ENCODE measurements around the gene KRT38. TPM values are rescaled to one million over a fixed set of nuclear protein-coding genes. Genes with fewer than 3 reads are reported as not detected.
"Not testable (repeated sequence)": the region's sequence is repeated elsewhere in the genome, so short reads cannot be mapped to it uniquely, and the experiment has no call there.

KRT38 gene
- total RNA-seq, 1 donor from 2014 or later = not detected

DNA sequence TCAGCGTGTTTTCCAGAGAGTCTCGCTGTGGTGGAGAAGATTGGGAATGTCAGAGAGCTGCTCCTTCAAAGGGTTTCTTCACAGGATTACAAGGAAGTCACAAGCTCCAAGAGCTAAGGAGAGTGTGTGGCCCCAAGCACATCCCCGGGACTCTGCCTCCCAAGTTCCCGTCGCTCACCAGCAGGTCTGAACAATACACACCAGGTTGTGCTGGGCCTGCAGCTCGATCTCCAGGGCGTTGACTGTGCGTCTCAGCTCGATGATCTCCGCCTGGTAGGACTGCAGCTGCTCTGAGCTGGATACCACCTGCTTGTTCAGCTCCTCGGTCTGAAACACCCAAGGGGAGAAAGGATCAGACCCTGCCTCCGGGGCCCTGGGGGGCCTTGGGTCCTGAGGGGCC lies 45.7 kb downstream of the KRT38 start:
- DNase-seq (ENCODE audit: low spot score) = not testable (repeated sequence)

DNA sequence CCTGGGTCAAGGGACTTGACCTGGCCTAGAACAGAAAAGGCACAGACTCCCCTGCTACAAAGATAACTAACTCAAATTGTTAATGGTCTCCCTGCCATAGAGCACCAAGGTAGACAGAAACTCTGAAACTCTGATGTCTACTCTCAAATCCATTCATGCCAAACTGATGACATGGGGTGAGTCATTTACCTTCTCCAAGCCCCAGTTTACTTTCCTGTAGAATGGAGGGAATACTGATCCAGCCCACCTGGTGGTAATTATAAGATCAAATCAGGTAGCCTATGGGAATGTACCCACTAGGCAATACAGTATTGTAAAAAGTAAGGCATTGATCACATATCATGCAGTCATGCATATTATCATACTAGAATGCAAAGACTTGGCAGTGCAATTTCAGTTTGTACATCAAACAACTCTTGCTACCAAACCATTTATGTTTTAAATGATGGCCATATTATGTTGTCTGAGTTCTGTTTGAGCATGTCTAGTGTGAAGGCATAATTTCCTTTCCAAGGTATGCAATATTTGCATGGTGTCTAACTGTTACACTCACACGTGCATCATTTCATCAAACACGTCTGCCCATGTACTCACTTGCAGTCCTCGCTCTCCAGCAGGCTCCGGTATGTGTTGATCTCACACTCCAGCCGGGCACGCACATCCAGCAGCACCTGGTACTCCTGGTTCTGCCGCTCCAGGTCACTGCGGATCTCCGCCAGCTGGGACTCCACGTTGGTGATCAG lies 46.4 kb downstream of the KRT38 start:
- no peak for DNase-seq (ENCODE audit: low spot score)

DNA sequence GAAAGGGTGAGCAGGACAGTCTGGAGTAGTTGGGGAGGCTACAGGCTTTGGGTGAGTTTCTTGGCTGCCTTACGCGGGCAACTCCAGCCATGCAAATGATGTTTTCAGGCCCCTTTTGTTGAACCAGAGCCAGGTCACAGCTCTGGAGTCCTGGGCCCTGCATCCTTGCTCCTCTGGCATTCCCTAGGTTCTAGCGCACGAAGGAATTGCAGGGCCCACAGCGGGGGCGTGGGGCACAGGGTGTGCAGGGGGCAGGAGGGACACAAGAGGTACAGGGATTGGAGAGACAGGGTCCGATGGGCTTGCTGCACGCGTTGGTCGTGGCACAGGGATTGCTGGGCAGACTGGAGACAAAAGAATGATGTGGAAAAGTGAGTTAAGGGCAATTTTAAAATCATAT lies 47.0 kb downstream of the KRT38 start:
- DNase-seq (ENCODE audit: low spot score) = no peak

DNA sequence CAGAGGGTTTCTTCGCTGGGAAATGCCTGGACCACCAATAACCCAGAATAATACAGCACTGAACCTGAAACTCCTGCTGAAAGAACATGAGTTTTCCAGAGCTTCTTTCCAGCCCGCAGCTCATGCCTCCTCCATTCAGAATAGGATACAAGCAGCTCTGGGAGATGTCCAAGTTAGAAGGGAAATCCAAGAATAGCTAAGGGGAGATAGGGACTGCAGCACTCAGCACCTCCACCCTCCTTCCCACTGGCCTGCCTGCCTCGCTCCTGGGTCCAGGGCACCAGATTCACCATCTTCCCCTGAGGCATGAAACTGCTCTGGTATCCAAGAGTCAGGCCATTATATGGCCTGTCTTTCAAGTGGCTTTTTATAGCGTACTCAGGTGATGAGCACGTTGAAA lies 47.5 kb downstream of the KRT38 start:
- DNase-seq (ENCODE audit: low spot score) = no peak

DNA sequence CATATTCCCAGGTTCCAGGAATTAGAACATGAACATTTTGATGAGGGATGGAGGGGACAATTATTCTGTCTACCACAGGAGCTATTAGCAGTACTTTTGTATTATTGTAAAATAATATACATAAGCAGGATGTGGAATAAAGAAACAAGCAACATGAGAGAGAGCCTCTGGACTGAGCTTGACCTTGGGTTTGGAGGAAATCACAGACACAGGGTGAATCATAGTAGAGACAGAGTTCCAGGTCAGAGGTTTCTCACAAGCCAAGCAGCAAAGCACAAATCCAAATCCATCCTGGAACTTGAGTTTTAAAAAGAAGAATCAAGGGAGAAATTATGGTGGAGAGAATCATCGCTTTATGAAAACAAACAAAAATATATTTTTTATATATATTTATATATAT lies 48.5 kb downstream of the KRT38 start:
- DNase-seq (ENCODE audit: low spot score) = no peak

DNA sequence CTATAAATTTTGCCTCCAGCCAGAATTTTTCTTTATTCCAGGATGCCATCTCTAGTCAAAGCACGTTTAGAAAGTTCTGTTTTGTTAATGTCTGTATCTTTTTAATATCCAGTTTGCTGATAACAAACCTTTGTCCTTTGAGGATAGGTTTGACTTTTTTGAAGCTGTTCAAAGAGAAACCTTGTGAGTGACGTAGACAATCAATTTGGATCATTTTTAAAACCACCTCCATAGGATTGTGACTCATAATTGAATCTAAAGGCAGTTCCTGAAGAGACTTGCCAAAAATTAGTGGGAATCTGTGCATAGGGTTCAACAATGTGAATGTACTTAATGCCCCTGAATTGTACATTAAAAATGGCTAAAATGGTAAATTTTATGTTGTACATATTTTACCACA lies 49.2 kb downstream of the KRT38 start:
- DNase-seq (ENCODE audit: low spot score) = no peak

DNA sequence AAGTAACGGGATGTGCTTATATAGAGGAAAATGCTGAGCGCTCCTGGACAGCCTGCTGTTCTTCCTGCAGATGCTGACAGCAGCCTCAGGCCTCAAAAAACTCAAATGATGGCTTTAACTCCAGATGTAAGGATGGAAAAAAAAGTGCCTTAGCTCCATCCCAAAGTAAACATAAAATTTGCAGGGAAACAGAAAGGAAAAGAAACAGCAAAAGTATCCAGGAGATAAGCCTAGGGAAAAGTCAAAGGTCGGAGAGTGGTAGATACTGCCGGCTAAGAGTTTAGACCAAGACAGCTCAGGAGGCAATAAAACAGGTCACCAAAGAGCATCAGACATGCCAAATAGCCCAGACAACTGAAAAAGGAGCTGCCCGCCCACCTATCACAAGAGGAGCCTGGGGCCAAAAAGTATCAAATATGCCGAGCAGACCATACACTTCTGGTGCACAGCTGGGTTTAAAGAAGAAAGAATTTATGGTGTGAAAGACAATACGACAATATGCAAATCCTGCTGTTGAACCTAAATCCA lies 50.3 kb downstream of the KRT38 start:
- no peak for DNase-seq (ENCODE audit: low spot score)

DNA sequence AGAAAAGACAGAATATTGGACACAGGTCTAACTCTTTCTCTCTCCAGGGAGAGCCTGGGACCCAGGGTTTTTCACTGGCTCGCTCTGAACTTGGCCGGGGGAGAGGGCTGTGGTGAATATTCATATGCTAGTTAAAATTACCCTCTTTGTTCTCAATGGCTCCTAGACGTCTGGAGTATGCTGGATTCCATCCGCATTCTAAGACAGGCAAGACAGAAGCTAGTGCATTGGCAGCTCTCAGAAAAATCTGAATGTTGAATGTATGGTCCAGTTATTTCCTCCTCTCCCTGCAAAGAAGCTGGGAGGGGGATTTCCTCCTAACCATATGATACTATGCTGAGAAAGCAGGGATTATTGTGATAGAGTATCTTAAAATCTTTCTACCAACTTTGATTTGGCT lies 53.1 kb downstream of the KRT38 start:
- DNase-seq (ENCODE audit: low spot score) = no peak

DNA sequence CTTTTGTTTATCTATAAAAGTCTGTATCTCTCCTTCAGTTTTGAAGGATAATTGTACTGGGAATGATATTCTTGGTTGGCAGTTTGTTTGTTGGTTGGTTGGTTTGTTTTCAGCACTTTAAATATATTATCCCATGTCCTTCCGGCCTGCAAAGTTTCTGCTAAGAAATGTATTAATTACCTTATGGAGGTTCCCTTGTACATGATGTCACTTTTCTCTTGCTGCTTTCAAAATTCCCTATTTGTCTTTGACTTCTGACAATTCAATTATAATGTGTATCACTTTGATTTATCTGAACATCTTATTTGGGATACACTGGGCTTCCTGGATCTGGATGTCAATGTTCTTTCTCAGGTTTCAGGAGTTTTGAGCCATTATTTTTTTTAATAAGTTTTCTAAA lies 54.6 kb downstream of the KRT38 start:
- no peak for DNase-seq (ENCODE audit: low spot score)

Other genes with a start within 250 kb of the KRT38 start
- gene KRTAP9-2, start 214.3 kb downstream of the KRT38 start, total RNA-seq = not detected
- not detected for gene KRTAP9-3, start 208.5 kb downstream of the KRT38 start, total RNA-seq
- gene KRTAP9-8, start 203.0 kb downstream of the KRT38 start, total RNA-seq = not detected
- not detected for gene KRTAP9-4, start 191.3 kb downstream of the KRT38 start, total RNA-seq
- not detected for gene KRTAP9-9, start 185.6 kb downstream of the KRT38 start, total RNA-seq
- gene KRTAP9-6, start 175.6 kb downstream of the KRT38 start, total RNA-seq = not detected
- gene KRTAP9-7, start 165.3 kb downstream of the KRT38 start, total RNA-seq = not detected
- not detected for gene KRTAP29-1, start 138.1 kb downstream of the KRT38 start, total RNA-seq
- not detected for gene KRTAP16-1, start 131.7 kb downstream of the KRT38 start, total RNA-seq
- not detected for gene KRTAP17-1, start 125.3 kb downstream of the KRT38 start, total RNA-seq
- gene KRT33A, start 90.2 kb downstream of the KRT38 start, total RNA-seq = not detected
- gene KRT33B, start 71.2 kb downstream of the KRT38 start, total RNA-seq = not detected
- not detected for gene KRT34, start 58.7 kb downstream of the KRT38 start, total RNA-seq
- not detected for gene KRT31, start 43.4 kb downstream of the KRT38 start, total RNA-seq
- gene KRT37, start 16.4 kb downstream of the KRT38 start, total RNA-seq = not detected
- gene KRT32, start 26.4 kb upstream of the KRT38 start, total RNA-seq = not detected
- gene KRT35, start 40.2 kb upstream of the KRT38 start, total RNA-seq = not detected
- gene KRT36, start 48.9 kb upstream of the KRT38 start, total RNA-seq = not detected
- 0.40 TPM for gene KRT13, start 64.6 kb upstream of the KRT38 start, total RNA-seq
- 5.6 TPM for gene KRT15, start 77.9 kb upstream of the KRT38 start, total RNA-seq
- gene KRT19, start 87.3 kb upstream of the KRT38 start, total RNA-seq = 1,522 TPM
- gene KRT9, start 131.1 kb upstream of the KRT38 start, total RNA-seq = not detected
- gene KRT14, start 145.9 kb upstream of the KRT38 start, total RNA-seq = 0.20 TPM
- gene KRT16, start 171.8 kb upstream of the KRT38 start, total RNA-seq = not detected
- not detected for gene KRT17, start 183.6 kb upstream of the KRT38 start, total RNA-seq
- 723 TPM for gene EIF1, start 247.9 kb upstream of the KRT38 start, total RNA-seq

Measured in mucosa of gallbladder (tissue), 1 donor.